Measurements from ENCODE around the gene SLC25A48.
A peak's percentile ranks its signal among the peaks of the same experiment; 100 is the strongest.

Gene SLC25A48

DNA sequence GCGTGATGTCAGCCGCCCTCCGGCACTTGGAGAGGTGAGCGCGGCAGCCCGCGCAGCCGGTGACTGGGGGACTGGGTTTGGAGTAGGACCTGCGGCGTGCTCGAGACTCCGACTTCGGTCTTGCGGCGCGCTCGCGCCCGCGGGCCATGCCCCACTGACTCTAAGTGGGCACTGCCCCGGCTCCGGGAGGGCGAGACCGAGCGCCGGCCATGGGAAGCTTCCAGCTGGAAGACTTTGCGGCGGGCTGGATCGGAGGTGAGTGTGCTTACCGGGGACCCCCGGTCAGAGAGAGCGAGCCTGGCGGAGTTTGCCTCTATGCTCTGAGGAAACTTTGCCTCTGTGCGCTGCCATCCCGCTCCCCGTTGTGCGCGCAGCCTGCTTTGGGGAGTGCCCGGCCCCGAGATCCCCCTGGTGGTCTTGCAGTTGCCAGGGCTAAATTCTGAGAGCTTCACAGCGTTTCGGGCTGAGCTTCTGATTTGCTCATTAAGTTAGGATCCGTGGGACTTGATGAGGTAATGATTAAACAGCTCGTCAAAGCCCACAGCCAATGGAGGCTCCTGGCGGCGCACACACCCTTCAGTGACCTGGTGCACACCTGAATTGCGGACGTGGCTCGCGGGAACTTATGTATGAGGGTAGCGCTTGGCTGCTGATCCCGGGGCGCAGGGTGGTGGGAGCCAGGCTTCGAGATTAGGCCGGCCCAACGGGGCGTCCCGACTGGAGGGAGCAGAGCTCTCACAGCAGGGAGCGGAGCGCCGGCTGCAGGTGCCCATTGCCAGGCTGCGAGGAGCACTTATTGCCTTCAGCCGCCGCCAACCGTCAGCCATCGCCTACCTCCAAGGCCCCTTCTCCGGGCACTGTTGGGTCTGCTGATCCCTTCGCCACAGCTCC is at the start of gene SLC25A48:
TSS of gene SLC25A48 (plus strand) at position 25 of the 891 bp plus-strand sequence. CDS start at position 210, 185 bp downstream.
- peak; percentile 80 for DNase-seq (ENCODE audit: low spot score)

GRCh38 chr5:135800656-135801055 is 33.8 kb upstream of the SLC25A48 start:
- no peak for DNase-seq (ENCODE audit: low spot score)

- no peak for DNase-seq (ENCODE audit: low spot score)
Measured at GRCh38 chr5:135810188-135810943, 24.1 kb upstream of the SLC25A48 start.

GRCh38 chr5:135811007-135811406 is 23.5 kb upstream of the SLC25A48 start:
- no peak for DNase-seq (ENCODE audit: low spot score)

- DNase-seq (ENCODE audit: low spot score) = no peak
Measured at GRCh38 chr5:135813758-135814157, 20.7 kb upstream of the SLC25A48 start.

GRCh38 chr5:135814316-135814715 is 20.1 kb upstream of the SLC25A48 start:
- no peak for DNase-seq (ENCODE audit: low spot score)

DNA sequence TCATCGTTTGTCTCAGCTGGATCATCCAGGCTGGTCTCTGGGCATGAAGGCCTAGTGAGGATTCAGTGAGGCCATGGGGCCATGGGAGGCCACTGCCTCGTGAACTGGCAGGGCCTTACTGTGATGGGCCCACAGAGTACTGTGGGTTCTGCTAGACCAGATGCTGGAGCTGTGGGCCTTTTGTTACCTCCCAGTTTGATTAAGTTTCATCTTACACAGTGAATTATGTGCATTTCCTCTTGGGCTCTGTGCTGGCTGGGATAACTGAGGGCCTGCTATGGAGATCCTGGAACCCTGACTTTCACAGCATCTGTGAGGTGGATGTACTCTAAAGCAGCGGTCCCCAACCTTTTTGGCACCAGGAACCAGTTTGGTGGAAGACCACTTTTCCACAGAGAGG is 19.7 kb upstream of the SLC25A48 start:
- no peak for DNase-seq (ENCODE audit: low spot score)

GRCh38 chr5:135821061-135821801 is 13.2 kb upstream of the SLC25A48 start:
- DNase-seq (ENCODE audit: low spot score) = peak; percentile 2

DNA sequence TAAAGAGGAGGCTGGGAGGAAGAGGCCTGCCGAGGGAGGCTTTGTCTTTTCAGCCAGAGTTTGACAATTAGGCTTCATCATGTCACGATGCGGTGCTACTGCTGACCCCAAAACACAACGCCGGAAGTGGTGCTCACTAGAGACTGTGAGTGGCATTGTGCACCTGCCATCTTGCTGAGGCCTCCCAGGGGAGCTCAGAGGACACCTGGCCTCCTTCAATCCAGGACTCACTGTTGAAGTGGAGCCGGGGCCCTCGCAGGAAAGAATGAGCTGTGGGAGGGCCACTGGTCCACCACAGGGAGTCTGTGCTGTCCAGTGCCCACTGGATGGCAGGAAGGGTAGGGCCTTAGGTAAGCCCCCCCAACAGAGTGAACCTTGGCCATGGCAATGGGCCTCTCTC is 12.7 kb upstream of the SLC25A48 start:
- no peak for DNase-seq (ENCODE audit: low spot score)

DNA sequence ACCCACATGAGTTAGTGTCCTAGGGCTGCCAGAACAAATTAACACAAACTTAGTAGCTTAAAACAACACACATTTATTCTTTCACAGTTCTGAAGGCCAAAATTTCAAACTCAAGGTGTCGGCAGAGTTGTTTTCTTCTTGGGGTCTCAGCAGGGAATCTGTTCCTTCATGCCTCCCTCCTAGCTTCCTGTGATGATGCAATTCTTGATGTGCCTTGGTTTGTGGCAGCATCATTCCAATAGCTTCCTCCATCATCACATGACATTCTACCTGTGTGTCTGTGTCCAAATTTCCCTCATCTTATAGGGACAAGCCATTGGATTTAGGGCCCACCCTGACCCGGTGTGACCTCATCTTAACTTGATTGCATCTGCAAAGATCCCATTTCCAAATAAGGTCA is 12.2 kb upstream of the SLC25A48 start:
- DNase-seq (ENCODE audit: low spot score) = no peak

DNA sequence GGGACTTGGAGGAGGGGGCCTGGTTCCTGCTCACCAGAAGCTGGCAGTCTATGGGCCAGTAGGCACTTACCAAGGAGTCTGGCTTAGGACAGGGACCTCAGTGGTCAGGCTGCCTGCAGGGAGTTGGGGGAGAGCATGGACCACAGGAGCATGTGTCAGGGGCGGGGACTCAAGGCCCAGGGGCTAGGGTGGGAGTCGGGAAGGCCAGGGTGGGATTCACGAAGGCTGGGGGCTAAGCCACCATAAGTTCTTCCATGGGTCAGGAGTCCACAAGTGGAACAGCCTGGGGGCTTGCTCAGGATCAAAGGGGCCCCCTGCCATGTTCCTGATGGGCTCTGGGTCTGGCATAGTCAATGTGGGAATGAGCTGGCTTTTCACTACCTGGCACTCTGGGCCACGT is 11.5 kb upstream of the SLC25A48 start:
- no peak for DNase-seq (ENCODE audit: low spot score)

GRCh38 chr5:135823881-135824280 is 10.6 kb upstream of the SLC25A48 start:
- no peak for DNase-seq (ENCODE audit: low spot score)

DNA sequence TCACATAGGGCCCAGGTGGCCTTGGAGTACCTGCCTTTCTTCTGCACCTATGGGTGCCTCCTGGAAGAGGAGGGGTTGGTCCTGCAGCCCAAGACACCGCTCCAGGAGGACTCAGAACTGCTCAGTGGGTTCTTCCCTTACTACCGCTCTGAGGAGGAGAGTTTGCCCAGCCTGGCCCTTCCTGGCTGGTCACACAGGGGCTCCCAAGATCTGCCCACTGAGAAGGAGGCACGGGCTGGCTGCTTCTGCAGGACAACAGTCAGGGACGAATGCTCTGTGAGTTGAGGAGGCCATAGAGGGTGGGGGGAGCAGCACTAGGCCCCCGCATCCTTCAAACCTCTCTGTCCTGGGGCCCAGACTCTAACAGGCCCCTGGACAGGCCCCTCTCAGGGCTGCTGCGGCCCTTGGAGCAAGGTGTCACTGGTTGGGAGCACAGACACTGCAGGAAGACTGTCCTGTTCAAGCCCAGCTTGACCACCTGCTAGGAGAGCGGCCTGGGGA is 9.9 kb upstream of the SLC25A48 start:
- DNase-seq (ENCODE audit: low spot score) = peak; percentile 4

DNA sequence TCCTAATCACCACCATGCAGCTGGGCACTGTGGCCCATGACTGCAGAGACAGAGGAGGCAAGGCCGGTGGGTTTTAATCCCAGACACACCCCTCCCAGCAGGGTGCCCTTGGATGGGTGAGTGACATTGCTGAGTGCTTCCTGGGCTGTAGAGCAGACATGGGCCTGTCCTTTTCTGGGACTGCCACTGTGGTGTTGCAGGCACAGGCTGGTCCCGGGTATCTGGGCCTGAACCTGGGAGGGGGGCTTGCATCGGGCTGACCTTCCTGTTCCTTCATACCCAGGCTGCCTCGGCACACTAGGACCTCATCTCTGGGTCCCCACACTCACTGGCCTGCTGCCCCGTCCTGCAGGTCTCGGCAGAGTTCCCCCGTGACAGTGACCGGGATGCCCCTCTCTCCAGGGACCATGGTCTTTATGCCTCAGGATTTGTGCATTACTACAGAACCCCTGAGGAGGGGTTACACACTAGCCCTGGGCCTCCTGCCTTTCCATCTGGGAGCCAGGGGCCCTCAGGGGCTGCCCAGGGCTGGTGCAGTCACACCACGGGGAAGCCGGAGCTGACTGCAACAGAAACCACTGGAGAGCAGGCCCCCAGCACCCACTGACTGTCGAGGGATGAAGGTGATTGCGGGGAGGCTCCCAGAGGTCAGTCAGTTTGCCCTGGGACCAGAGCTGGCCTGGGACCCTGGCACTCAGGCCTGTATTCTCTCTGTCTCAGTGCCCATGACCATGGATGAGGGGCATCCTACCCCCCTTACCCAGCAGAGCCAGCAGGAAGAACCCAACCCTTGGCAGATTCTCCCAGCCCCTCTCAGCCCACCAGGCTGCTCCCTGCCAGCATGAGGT is 8.9 kb upstream of the SLC25A48 start:
- peak; percentile 5 for DNase-seq (ENCODE audit: low spot score)

GRCh38 chr5:135826221-135826525 is 8.3 kb upstream of the SLC25A48 start:
- no peak for DNase-seq (ENCODE audit: low spot score)

GRCh38 chr5:135826994-135827671 is 7.3 kb upstream of the SLC25A48 start:
- DNase-seq (ENCODE audit: low spot score) = no peak

GRCh38 chr5:135827965-135828781 is 6.3 kb upstream of the SLC25A48 start:
- DNase-seq (ENCODE audit: low spot score) = peak; percentile 3

DNA sequence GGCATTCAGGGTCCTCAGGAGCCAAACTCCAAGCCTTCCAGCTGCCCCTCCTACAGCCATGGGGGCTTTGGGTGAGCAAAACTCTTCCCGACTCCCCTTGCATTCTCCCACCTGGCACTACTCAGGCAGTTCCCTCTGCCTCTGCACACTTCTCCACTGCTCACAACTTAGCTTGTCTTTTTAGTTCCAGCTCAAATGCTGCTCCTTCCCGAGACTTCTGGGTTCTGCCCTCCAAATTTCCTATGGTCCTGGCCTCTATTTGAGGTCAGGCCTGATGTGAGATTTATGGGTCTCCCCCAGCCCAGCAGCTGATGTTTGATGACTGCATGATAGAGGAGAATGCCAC is 5.7 kb upstream of the SLC25A48 start:
- DNase-seq (ENCODE audit: low spot score) = peak; percentile 4

DNA sequence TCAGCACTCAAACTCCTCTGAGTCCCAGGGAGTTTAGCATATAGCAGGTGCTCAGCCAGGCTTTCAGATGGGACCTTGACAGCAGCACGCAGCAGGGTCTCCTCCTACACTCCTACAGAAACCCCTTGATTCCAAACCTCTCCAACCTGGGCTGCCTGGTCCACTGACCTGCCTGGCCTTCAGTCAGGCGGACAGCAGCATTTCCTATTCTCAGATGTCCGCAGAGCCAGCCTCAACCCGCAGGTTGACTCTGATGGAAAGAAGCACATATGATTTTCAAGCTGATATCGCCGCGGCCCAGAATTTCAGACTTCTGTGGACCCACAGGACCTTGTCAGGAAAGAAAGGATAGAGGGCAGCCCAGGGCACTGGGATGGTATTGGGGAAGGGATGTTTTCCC is 5.3 kb upstream of the SLC25A48 start:
- peak; percentile 3 for DNase-seq (ENCODE audit: low spot score)

Measured in GM03348 (cell line).